HS-27A (cell line): ENCODE results near the gene AFAP1.

ENCODE experiments used
- DNase-seq: peaks from one replicate; pipeline ENCODE4 v3.0.0-alpha.2; 2012; ENCODE audit warnings: low read depth, missing footprints

Gene AFAP1

GRCh38 chr4:7767966-7768365 lies 171.7 kb downstream of the AFAP1 start:
- no peak for DNase-seq

GRCh38 chr4:7767526-7767925 lies 172.1 kb downstream of the AFAP1 start:
- no peak for DNase-seq

GRCh38 chr4:7766661-7767345 lies 172.9 kb downstream of the AFAP1 start:
- DNase-seq, result no peak

DNA sequence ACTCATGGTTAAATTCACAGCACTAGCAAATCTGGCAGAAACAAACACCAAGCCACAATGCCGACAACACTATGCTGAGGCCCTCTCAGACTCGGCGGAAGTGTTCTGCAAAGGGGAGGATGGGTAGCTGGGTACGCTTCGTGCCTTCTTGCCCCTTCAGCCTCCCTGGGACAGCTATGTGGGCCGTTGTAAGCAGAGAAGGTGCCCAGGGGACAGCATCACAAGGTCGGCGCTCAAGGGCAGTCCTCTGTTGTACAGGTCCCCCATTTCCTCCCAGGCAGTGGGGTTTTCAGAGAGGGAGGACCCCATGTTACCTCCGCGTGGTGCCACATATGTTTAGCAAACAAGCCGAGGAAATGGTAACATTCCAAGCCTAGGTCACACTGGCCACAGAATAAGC lies 173.6 kb downstream of the AFAP1 start:
- no peak for DNase-seq

- DNase-seq, result no peak
Measured at GRCh38 chr4:7765666-7766065, 174.0 kb downstream of the AFAP1 start.

GRCh38 chr4:7764466-7764865 lies 175.2 kb downstream of the AFAP1 start:
- DNase-seq, result no peak

DNA sequence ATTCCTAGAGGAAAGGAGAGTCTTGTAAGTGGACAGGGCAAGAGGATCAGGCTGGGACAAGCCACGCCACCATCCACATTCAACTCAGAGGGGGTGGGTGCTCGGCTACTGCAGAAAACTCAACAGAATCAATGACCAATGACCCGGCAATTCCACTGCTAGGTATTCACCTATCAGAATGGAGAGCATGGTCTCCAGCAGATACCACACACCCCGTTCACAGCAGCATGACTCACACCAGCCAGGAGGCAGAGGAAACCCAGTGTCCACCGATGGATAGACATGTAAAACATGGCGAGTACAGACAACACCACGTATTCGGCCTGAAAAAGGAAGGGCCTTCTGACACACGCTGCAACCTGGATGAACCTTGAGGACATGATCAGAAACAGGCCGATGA lies 175.9 kb downstream of the AFAP1 start:
- no peak for DNase-seq

DNA sequence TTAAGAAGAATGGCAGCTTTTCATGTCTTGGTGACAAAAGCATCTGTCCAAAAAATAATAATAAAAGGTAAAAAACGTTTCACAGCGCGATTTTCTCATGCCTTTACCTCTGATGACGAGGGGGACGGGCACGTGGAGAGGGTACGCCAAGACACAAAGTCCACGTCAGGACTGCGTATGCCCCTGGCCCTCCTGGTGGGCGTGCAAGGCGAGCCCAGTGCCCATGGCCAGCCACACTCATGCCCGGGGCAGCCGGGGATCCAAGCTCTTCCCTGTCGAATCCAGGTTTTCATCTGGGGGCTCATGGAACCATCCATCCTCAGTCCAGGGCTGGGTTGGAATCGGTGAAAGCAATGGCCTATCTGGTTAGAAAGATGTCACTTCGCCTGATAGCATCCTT lies 176.6 kb downstream of the AFAP1 start:
- no peak for DNase-seq

DNA sequence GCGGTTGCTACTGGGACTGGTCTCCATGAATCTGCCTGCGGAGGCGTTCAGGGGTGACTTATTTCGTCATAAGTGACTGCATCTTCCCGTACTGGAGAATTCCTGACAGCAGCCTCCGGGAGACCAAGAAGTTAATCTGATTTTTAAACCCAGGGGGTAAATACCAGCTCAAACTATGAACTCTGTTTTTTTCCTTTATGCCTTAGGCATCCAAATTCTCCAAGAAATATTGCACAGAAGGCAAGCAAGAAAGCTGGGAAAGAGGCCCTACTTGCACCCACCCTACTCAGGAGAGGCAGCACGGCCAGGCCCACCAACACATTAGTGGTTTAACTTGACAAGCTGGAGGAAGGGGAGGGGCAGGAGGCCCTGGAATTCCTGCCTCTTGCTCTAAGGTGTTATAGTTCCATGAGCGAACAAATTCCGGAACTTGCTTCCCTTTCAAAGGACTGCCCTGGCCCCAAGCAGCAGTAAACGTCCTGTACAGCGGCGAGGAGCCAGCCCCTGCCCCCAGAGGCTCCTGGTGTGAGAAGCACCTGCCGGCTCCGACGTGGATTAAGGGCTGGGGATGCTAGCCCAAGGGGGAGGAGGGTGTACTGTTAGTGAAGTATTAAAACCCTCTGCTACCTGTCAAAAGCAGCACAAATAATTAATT lies 177.2 kb downstream of the AFAP1 start:
- DNase-seq, result no peak

- DNase-seq, result no peak
Measured at GRCh38 chr4:7761720-7762119, 177.9 kb downstream of the AFAP1 start.

DNA sequence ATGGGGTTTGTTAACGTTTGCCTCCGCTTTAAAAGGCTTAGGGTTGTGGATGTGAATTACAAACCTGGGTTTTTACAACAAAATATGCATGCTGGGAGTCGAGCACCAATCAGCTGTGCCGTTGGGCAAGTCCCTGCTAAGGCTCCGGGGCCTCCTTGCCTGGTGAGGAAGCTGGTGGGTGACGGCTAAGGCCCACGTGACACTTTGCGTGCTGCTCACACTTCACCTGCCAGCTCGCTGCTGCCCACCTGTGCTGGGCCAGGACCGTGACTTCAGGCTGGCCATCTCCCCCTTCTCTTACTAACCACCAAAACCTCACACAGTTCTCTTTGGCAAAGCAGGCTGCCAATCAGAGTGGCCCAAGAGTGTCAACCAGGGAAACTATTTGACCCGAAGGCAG lies 178.3 kb downstream of the AFAP1 start:
- DNase-seq, result no peak

DNA sequence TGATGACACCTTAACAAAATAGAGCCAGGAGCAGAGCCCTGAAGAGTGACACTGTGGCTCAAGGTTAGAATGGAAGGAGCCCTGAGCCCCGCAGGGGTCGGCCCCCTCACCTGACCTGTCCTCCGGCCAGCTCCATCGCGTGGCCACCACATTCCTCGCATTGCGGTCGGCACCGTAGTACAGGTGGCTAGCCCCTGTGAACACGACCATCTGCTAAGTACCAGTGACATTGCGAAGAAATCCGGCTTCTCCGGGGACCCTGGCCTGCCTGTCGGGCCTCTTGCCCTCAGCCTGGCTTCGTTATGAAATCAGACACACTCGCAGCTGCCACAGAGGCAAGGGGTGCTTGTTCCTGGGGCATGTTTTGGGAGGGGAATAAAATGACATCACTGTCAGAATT lies 179.0 kb downstream of the AFAP1 start:
- DNase-seq, result no peak

GRCh38 chr4:7760228-7760627 lies 179.4 kb downstream of the AFAP1 start:
- DNase-seq, result no peak

DNA sequence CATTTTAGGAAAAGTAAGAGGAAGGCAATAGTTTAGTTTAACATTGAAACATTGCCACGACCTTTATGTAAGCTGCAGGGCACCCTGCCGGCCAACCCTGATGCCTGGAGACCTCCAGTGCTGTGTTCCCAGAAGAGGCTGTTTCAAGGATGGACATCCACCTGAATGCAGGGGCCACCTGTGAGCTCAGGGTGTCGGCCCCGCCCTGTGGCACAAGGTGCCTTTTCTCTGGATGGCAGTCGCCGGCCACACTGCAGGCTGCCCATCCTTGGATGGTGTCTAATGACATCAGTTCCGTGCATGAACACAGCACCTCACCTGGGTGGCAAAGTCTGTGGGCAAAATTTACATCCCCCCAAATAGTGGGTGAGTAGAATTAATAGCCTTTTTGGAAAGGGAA lies 180.0 kb downstream of the AFAP1 start:
- no peak for DNase-seq

DNA sequence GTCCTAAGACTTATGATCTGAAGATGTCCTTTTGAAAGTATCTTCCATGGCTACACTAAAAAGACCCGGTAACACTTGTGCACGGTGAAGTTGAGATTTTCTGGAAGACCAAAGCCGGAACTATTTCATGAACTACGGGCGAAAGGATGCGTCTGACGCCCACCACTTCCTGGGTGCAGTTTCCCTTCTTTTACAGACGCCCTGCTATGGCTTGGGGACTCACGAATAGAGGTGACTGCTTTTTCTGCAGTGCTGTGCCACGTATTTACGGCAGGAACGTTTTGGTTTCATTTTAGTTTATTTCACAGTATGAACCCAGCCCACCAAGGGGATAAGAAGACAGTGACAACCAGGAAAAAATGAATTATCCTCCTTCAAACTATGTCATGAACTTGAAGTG lies 180.4 kb downstream of the AFAP1 start:
- DNase-seq, result no peak

DNA sequence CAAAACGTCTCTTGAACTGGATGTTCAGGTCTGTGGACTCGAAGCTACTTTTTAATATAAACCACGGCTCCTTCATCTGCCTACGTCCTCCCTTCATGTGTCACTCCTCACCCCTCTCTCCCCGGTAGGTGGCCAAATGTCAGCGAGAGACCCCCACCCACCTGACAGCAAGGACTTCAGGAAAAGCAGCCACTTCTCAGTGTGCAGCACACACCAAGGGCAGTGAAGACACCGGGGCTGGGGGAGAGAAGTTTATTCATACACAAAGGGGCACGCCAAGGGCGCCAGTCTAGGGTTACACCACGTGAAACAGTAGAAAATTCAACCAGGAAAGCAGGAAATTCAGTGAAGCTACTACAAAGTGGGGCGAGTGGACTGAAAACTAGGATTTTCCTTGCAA lies 181.2 kb downstream of the AFAP1 start:
- no peak for DNase-seq

- DNase-seq, result no peak
Measured at GRCh38 chr4:7757501-7758471, 181.9 kb downstream of the AFAP1 start.

- DNase-seq, result no peak
Measured at GRCh38 chr4:7756561-7757355, 182.9 kb downstream of the AFAP1 start.

- no peak for DNase-seq
Measured at GRCh38 chr4:7756071-7756470, 183.6 kb downstream of the AFAP1 start.

- DNase-seq, result no peak
Measured at GRCh38 chr4:7755561-7755960, 184.1 kb downstream of the AFAP1 start.

DNA sequence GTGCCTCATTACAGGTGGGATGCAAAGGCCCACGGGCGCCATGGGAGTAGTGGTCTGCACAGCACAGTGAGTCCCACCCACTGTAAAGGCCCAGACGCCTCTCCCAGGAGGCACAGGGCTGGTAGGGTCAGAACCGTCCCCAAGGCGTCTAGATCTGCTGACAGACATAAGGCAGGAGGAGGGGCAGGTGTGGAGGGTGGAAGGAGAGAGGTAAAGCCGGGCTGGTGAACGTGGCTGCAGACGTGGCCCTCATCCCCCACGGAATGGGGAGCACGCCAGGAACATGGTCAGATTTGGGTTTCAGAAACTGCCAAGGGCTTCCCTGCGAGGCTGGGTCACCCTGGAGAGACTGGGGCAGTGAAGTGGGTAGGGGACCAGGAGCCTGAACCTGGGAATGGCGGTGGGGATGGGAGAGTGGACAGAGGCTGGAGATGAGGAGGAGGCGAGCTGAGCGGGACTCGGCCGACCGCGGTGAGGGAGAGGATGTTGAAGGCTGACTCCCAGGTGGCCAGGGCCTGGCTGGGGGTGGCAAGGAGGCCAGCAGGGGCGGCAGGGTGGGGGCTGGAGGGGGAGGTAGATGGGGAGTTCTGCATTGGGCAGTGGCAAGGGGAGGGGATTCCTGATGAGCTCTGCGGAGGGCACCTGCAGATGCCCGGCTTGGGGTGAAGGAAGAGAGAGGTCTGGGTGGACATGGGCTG lies 184.9 kb downstream of the AFAP1 start:
- no peak for DNase-seq
